Stimulated activated CD8-positive, alpha-beta memory T cell treated with anti-CD3 and anti-CD28 coated beads, Interleukin-7, amount 100 ng/mL, for 1 hour (primary cell): ENCODE results near the gene ABLIM3.
"Not testable (repeated sequence)": the region's sequence is repeated elsewhere in the genome, so short reads cannot be mapped to it uniquely, and the experiment has no call there.

Experiments
- DNase-seq, 2 donors: peaks; one replicate each; pipeline ENCODE4 v3.0.0-alpha.2; 2020; ENCODE audit warnings: low read depth in 2 of 2

The ABLIM3 gene

DNA sequence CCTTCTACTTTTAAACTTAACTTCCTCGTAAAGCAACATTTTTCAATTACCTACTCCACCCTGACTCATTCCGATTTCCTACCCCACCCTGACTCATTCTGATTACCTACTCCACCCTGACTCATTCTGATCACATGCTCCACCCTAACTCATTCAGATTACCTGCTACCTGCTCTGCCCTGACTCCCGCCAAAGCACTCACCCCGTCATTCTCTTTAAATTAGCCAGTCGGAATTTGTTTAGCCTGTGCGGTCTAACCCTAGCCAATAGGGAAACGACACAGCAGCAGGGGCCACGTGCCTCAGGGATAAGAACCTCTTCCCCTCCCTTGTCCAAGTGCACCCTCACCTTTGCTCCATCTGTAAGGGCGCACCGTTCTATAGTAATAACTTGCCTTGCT, 46.3 kb downstream of the ABLIM3 start:
- not testable (repeated sequence) for DNase-seq

DNA sequence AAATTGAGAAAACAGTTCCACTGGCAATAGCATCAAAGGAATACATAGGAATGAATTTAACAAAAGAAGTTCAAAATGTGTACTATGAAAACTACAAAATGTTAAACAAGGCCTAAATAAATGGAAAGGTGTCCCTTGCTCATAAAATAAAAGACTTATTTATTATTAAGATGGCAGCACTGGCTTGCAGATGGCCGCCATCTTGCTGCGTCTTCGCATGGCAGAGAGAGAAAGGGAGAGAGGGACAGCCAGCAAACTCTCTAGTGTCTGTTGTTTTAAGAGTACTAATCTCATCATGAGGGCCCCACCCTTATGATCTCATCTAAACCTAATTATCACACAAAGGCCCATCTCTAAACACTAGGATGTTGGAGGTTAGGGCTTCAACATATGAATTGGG, 47.1 kb downstream of the ABLIM3 start:
- no peak for DNase-seq

DNA sequence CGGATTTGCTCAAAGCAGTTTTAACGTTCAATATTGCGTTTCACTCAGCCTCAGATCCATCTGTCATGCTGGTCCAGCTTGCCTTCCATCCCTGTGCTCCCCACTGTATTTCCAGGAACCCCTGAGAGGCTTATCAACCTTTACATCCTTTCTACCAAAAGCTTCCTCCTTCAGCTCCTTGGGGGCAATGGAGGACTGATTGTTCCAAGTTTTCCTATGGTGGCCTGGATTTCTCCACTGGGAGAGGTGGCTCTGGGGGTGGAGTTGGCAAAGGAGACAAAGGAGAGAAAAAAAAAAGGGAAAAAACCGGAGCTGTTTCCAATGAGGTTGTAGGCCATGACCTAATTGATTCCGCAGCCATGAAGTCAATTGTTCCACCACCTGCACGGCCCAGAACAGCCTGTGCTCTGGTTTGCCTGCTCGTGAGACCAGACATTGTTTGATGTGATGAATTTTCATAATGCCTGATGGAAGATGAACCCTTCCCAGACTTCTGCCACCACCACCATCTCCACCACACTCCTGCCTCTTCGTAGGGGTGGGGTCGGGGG, 54.1 kb downstream of the ABLIM3 start:
- no peak for DNase-seq

DNA sequence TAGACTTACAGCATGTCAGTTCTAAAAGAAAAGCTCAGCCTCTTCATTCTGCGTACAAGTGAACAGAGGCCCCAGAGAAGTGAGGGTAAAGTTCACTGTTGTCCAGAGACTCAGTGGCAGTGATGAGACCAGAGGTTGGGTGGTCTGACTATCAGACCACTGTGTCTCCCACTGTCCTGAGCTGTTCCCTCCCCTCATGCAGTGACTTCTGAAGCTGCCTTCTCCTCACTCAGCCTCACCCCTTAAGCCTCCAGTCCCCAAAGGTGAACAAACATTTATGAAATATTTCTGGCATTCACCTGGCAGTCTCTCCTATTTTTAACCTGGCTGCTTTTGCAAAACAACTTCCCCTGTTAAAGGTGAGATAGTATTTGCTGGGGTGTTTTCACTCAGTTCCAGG, 54.7 kb downstream of the ABLIM3 start:
- DNase-seq = no peak

DNA sequence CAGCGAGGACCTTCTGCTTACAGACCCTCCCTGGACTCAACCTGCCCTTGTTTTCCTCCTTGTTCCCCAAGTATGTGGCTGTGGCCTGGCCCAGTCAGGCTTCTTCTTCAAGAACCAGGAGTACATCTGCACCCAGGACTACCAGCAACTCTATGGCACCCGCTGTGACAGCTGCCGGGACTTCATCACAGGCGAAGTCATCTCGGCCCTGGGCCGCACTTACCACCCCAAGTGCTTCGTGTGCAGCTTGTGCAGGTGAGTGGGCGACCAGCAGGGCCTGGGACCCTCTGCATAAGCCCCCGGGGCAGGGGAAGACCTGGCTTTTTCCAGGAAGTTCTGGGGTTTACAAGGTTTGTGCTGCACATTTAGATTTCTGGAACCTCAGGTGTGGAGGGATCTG, 56.9 kb downstream of the ABLIM3 start:
- no peak for DNase-seq

DNA sequence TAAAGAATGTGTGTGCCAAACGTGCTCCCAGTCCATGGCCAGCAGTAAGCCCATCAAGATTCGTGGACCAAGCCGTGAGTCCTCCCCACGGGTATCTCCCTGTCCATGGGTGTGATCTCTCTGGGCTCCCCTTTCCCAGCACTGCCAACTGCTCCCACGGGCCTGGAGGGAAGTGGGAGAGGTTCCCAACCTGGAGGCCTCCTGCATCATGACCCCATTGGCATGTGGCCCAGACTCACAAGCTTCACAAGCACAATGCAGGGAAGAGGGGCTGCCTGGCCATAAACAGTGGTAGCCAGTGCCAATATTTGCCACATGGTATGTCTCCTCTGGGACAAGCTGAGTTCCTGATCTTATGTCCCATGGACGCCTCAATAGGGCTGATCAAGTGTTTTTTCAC, 59.1 kb downstream of the ABLIM3 start:
- no peak for DNase-seq

DNA sequence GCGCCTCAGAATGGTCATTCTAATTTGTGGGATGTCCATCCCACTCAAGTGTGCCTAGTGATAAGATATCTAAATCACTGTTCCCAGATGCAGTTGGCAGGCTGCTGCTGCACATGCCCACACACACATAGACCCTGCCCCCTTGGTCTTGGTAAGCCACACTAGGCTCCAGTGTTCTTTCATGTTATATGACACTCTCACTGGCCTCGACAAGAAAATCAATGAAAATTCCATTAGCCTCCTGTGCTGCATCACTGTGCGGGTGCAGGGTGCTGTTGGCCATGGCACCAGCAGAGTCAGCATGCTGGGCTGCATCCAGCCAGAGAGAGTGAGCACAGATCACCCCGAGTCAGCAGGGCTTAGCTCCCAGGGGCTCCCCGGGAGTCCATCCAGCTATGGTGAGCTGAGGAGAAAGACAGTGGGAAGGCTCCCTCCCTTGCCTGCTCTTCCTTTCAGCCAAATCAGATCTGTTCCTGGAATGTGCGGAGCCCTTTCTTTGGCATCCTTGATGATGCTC, 59.9 kb downstream of the ABLIM3 start:
- DNase-seq = no peak

DNA sequence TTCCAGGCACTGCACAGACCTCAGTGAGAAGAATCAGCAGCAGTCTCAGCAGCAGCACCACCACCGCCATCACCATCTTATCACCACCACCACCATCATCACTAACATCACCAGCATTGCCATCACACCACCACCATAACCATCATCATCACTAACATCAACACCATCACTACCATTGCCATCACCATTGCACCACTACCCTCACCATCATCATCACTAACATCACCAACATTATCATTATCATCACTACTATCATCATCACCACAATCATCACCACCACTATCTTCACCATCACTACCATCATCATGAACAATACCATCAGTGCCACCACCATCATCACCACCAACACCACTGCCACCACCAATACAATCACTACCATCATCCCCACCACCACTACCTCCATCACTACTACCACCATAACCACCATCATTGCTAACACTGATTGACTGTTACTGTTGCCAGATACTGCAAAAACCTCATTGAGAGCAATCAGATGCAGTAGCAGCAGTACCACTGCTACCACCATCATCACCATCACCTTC, 61.7 kb downstream of the ABLIM3 start:
- DNase-seq = no peak

DNA sequence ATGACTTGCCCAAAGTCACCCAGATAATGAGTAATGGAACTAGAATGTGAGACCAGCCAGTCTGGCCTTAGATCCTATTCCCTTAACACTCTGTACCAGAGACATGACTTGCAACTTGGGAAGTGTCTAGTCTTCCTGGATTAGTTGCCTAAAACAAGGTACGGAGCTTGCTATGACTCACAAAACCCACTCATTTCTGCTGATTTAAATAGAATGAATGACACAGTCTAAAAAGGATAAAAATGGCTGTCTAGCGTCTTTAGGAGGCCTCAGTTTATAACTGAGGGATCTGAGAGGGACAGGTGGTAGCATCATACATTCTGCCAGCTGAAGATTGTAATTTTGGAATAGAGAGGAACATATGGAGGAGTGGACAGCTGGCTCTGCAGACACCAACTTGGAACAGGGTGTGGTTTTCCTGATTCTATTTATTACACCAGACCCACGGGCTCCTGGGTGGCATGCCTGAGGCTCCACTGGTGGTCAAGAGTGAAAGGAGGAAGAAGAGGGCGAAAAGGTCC, 62.7 kb downstream of the ABLIM3 start:
- no peak for DNase-seq

DNA sequence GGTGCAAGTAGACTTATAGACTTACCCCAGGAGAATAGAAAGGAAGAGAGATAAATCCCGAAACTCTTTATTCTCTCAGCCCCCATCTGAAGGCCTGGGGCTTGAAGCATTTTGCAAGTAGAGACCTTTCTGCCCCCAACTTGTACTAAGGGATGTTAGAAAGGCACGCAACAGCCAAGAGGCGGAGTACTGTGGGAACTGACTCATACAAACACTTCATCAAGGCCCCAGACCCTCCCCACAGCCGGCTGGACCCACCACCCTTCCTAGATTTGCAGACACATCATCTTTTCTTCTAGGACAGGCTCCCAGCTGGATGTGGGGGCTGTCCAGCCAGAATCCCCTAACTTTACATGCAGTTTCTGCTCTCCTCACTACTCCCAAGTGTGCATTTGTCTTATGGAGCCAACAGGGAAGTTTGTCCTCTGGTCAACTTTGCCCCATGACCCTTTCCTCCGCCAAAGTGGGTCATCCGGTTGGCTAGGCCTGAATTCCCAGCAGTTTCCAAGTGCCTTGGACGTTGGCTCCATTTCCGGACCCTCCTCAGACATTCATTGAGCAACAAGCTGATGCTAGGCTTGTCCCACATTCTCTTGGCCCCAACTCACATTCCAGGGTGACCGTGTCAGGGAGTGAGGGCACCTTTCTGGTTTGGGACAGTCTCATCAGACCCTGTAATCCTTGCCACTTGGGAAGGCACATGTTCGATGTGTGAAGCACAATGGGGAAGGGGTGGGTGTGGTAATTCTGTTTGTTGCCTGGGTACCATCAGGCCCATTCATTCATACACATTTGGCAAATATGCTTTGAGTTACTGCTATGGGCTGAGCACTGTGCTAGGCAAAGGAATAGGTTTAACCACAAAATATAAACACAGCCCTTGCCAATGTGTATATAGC, 64.6 kb downstream of the ABLIM3 start:
- no peak for DNase-seq

DNA sequence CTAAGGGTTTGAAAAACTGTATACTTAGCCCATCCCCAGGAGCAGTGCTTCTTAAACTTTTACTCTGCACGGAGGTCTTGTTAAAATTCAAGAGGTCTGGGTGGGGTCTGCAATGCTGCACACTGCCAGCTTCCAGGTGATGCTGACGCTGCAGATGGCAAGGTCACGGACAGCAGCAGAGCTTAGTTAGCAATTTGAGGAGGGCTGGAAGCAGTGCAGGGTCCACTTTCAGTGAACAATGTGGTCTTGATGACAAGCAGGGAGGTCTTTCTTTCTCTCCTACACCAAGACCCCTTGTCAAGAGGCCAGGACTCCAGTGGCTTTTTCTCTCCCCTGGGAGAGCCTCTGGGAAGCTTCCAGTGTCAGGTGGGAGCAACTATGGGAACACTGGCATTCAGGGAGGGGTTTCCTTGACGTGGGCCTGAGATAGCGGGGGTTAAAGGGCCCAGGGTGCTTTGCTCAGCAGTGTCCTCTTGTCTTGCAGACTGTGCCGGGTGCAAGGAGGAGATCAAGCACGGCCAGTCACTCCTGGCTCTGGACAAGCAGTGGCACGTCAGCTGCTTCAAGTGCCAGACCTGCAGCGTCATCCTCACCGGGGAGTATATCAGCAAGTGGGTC, 65.3 kb downstream of the ABLIM3 start:
- no peak for DNase-seq

DNA sequence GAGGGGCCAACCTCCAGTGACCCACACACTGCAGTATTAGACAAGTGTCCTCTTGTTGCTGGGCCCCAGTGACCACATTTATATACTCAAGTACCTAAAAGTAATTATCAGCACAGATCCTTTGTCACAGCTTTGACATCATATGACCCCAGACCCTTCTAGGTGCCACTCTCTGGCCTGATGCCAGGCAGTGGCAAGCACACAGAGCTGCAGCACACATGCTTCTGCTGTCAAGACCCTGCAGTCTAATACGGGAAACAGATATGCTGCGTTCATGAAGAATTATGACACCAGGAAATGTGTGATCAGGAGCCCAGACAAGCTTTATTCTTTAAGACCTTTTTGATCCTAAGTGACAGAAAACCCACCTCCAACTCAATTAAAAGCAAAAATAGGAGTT, 66.5 kb downstream of the ABLIM3 start:
- no peak for DNase-seq

DNA sequence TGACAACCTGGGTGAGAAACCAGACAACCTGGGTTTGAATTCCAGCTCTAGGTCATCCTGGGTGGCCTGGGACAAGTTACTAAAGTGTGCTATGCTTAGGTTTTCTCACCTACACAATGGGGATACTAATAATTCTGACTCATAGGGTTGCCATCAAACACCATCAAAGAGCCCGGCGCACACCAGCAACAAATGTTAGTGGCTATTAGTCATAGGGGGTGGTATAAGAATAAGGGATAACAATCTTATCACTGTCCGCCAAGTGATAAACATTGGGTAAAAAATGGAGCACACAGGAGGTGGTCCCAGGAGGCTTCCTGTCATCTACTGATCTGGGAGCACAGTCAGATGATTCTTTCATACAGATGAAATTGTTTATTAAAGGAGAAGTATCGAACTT, 68.9 kb downstream of the ABLIM3 start:
- DNase-seq = no peak

DNA sequence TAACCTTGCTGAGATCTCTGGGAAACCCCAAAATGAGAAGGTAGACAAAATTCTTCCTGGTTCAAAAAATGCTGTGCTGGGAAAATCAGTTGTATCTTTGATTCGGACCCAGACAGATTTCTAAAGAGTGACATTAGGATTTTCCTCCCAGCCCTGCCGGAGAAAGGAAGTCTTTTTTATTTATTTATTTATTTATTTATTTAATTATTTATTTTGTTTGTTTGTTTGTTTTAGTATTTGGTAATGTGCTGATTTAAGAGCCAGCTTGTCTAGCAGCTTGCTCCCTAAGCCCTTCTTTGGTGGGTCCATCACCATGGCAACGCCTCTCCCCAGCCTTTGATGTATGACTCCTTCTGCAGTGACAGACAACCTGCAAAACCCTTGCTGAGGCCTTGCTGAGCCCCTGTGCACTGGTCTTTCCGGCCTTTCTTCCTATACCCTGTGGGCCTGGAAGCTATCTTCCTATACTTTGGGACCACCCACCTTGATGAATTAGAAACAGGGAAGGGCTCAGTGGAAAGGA, 69.7 kb downstream of the ABLIM3 start:
- DNase-seq = no peak

DNA sequence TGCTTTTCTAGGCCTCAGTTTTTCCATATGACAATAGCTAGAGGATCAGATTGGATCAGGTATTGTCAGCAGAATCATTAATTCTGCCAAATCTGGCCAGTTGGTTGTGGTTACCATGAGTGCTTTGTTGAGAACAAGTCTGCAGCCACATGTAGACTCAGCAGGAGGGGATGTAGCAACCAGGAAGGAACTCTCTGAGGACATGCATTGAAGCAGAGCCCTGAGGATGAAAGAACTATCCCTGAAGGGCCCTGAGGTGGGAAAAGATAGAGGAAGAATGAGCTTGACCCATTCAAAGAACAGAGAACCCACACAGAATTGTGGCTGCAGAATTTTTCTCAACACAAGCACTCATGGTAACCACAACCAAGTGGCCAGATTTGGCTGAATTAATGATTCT, 70.3 kb downstream of the ABLIM3 start:
- no peak for DNase-seq

DNA sequence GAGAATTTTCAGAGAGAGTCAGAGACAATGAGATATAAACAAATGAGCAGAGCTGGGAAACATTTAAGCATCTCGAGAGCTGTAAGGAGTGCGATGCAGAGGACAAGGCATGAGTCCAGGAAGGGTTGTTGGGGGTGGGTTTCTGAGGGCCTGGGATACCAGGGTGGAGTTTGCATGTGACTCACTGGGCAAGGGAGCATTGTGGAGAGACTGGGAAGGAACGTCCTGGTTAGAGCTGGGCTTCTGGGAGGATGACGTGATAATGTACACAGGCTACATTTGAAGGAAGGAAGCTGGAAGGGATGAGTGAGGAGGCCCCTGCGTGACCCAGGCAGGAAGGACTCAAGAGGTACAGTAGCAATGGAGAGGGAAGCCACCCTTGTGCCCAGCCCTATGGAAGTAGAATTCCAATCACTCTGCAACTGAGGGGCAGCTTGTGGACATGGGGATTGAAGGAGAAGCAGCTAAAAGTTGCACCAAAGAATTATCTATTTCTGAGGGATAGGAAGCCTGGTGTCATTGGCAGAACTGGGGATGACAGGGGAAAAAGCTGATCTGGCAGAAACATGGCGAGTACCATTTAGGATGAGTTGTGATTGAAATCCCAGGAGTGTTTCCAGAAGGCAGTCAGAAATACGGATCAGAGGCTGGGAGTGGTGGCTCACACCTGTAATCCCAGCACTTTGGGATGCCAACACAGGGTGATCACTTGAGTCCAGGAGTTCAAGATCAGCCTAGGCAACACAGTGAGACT, 71.1 kb downstream of the ABLIM3 start:
- DNase-seq = no peak

DNA sequence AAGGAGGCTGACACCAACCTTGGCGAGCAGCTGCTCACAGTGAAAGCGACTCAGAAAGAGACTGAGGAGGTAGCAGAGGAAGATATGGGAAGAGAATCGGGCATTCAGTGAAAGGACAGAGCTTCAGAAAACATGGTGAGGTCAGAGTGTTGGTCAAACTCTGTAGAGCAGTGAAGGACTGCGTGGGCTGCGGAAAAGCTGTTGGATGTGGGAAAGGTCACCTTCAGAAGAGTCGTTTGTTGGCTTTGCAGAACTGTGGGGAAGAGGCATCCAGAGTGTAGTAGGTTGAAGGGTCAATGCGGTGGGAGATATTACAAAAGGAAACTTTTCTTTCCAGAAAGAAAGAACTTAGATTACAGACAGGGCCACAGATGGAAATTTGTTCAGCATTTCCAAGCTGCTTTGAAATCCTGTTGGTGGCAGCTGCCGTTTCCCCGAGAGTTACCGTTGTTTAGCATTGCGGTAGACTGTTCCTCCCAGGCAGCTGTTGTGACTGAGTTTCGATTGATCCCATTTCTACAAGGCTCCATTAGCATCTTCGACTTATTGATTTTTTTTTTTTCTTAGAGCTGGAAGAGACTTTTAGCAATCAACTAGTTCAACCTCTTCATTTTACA, 72.1 kb downstream of the ABLIM3 start:
- no peak for DNase-seq

DNA sequence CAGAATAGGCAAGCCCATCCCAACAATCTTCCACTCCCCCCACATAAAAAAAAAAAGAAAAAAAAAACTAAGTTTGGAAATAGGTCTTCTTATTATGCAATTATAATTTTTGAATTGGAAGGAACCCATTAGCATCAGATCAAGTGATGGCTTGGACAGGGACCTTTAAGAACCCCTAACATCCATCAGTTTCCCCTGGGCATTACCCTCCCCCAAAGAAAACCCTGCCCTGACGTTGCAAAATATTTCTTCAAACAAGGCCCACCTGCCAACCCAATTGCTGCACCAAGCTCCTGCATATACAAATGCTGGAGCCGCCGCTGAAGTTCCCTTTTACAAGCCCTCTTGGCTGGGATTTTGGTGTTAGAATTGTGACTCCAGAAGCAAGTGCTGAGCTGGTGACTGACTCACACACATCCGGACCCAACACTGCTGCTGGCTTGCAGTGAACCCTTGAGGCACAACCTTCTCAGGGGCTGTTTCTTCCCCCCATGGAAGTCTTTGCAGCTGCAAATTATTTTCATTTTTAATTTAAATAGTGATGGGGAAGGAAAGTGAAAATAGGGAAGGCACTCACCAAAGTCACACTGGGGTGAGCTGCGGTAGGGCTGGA, 74.3 kb downstream of the ABLIM3 start:
- no peak for DNase-seq

DNA sequence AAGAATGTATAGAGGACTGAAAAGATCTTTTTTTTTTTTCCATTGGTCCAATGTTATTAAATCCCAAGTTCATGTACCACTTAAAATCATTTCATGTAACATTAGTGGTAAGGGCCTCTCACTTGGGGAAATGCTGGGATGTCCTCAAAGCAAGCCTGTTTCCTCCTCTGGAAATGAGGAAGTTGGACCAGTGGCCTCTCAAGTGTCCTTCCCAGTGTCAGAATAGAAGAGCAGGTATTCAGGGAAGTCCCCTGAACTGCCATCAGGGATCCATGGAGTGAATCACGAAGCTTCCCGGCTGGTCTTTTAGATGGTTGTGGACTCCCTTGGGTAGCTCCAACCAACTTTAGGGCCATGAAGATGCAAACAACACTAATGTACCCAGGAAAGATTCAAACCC, 75.2 kb downstream of the ABLIM3 start:
- DNase-seq = no peak

DNA sequence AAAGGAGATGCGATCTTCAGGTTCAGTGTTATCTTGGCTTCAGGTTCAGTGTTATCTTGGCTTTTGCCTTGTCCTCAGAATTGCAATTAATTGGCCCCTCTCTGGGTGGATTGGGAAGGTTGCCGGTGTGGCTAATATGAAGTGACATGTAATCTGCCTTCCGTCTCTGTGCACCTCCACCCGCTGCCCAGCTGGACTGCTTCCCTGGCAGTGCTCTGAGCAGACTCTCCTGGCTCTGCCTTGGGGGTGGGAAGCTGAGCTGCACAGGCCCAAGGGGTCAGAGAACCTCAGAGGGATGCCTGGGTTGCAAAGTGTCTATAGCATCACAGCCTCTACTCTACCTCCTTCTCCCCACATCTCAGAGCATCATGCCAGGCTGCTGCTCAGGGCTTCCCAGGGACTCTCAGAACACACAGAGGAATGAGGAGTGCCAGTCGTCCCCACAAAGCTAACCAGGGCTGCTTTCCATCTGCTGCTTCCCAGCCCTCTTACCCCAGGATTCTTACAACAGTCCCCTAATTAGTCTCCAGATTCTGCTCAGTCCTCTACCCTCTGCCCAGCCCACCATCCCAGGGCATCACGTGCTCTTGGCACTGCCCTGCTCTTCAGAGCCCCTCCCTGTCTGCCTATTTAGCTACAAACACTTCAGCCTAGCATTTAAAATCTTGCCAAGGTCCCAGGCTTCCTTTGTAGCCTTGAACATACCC, 76.0 kb downstream of the ABLIM3 start:
- no peak for DNase-seq
